Fibroblast of lung (primary cell): Measurements from ENCODE around the gene ZSCAN25. TPM values are rescaled to one million over a fixed set of nuclear protein-coding genes. Genes with fewer than 3 reads are reported as not detected.

ENCODE experiments used
- DNase-seq, 2 donors: peaks; one replicate each; pipeline versions ENCODE4 v3.0.0 to v3.0.0-alpha.2; 2010; ENCODE audit warnings: low read depth in 2 of 2
- H2AFZ ChIP-seq: 2 replicates; pipeline ENCODE4 v1.5.1; 2012; ENCODE audit warnings: low read length, control low read depth, inconsistent platforms
- H3K27ac ChIP-seq: 2 replicates; pipeline ENCODE4 v1.5.1; 2011; ENCODE audit warnings: low read length, control low read depth; ENCODE audit not compliant: insufficient read depth
- H3K27me3 ChIP-seq: 2 replicates; pipeline ENCODE4 v1.5.1; 2011; ENCODE audit warnings: mild to moderate bottlenecking, low read length; ENCODE audit not compliant: control insufficient read depth, insufficient read depth
- H3K36me3 ChIP-seq: 2 replicates; pipeline ENCODE4 v1.5.1; 2011; ENCODE audit warnings: low read length; ENCODE audit not compliant: control insufficient read depth, insufficient read depth
- H3K4me1 ChIP-seq: 2 replicates; pipeline ENCODE4 v1.5.1; 2011; ENCODE audit warnings: low read length; ENCODE audit not compliant: control insufficient read depth, insufficient read depth; ENCODE audit errors: extremely low read depth
- H3K4me2 ChIP-seq: 2 replicates; pipeline ENCODE4 v1.5.1; 2011; ENCODE audit warnings: low read length, control low read depth; ENCODE audit not compliant: insufficient read depth; ENCODE audit errors: extremely low read depth
- H3K4me3 ChIP-seq, 4 experiments: fragments of 200-600 bp in 1 of 4; sonication (generic) in 1 of 4; replicated peaks in 1 of 4; 2 replicates each; pipeline ENCODE4 v1.5.1; 2011 to 2016; ENCODE audit warnings: low read length in 4 of 4, low read depth in 3 of 4, mild to moderate bottlenecking in 3 of 4, control low read depth in 2 of 4, inconsistent platforms in 1 of 4, mixed read lengths in 1 of 4; ENCODE audit not compliant: insufficient read depth in 1 of 4; ENCODE audit errors: control extremely low read depth in 1 of 4
- H3K79me2 ChIP-seq: 2 replicates; pipeline ENCODE4 v1.5.1; 2012; ENCODE audit warnings: mild to moderate bottlenecking, low read length, inconsistent platforms; ENCODE audit not compliant: control insufficient read depth, insufficient read depth
- H3K9ac ChIP-seq: 2 replicates; pipeline ENCODE4 v1.5.1; 2011; ENCODE audit warnings: mild to moderate bottlenecking, low read length, control low read depth; ENCODE audit not compliant: insufficient read depth
- H3K9me3 ChIP-seq: 2 replicates; pipeline ENCODE4 v1.5.1; 2012; ENCODE audit warnings: low read depth, low read length; ENCODE audit not compliant: control insufficient read depth, insufficient read depth
- H4K20me1 ChIP-seq: 2 replicates; pipeline ENCODE4 v1.5.1; 2011; ENCODE audit warnings: low read length; ENCODE audit not compliant: control insufficient read depth, insufficient read depth; ENCODE audit errors: extremely low read depth
- EZH2 ChIP-seq: IDR thresholded peaks from 2 replicates; pipeline ENCODE4 v1.5.1; 2012; ENCODE audit warnings: low read length, control low read depth, mild to moderate bottlenecking; ENCODE audit errors: missing control alignments
- polyA plus RNA-seq, 2 donors: library from polyadenylated mRNA; depleted of rRNA in 1 of 2; stranded (reverse) in 1 of 2; unstranded in 1 of 2; fragments of >200 nt; gene quantifications; 2 replicates each; pipeline ENCODE4 v1.2.1, GENCODE V29; 2011 to 2012; ENCODE audit warnings: missing spikeins in 1 of 2
- total RNA-seq: library from RNA; depleted of rRNA; stranded (reverse); fragments of >200 nt; gene quantifications from 2 replicates; pipeline ENCODE4 v1.2.1, GENCODE V29; 2014
- TF ChIP-seq, protein P1 (sequence below), 2 donors: IDR thresholded peaks in 1 of 2; conservative IDR thresholded peaks in 1 of 2; 1 replicate in 1 of 2; 2 replicates in 1 of 2; pipeline ENCODE4 v1.5.1; 2011 to 2012; ENCODE audit warnings: low read length in 2 of 2, control low read depth in 1 of 2, inconsistent platforms in 1 of 2, low read depth in 1 of 2, mild to moderate bottlenecking in 1 of 2

Gene ZSCAN25
- total and polyA plus RNA-seq, 2 donors (not counting 1 experiment from before 2014, with no cell fraction given) = 5.4 to 10.2 TPM

DNA sequence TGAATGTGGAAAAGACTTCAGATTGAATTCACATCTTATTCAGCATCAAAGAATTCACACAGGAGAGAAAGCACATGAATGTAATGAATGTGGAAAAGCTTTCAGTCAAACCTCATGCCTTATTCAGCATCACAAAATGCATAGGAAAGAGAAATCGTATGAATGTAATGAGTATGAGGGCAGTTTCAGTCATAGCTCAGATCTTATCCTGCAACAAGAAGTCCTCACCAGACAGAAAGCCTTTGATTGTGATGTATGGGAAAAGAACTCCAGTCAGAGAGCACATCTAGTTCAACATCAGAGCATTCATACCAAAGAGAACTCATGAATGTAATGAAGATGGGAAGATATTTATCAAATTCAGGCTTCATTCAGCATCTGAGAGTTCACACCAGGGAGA lies 43.5 kb upstream of the ZSCAN25 start:
- no peaks in the 10 kb centered on the region for H4K20me1 ChIP-seq
- no peak overlapping the region for H2AFZ ChIP-seq
- H3K27ac ChIP-seq = no peak overlapping the region
- TF ChIP-seq, protein P1, sequence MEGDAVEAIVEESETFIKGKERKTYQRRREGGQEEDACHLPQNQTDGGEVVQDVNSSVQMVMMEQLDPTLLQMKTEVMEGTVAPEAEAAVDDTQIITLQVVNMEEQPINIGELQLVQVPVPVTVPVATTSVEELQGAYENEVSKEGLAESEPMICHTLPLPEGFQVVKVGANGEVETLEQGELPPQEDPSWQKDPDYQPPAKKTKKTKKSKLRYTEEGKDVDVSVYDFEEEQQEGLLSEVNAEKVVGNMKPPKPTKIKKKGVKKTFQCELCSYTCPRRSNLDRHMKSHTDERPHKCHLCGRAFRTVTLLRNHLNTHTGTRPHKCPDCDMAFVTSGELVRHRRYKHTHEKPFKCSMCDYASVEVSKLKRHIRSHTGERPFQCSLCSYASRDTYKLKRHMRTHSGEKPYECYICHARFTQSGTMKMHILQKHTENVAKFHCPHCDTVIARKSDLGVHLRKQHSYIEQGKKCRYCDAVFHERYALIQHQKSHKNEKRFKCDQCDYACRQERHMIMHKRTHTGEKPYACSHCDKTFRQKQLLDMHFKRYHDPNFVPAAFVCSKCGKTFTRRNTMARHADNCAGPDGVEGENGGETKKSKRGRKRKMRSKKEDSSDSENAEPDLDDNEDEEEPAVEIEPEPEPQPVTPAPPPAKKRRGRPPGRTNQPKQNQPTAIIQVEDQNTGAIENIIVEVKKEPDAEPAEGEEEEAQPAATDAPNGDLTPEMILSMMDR (conservative IDR thresholded peaks at IDR 0.05 in 1 of 2, IDR thresholded peaks at IDR 0.05 in 1 of 2; ENCODE audit: low read depth in 1 of 2, low read length in 2 of 2) = no peak
- no peak for TF ChIP-seq EZH2
- H3K27me3 ChIP-seq = no peaks in the 10 kb centered on the region
- peaks cover 3% of the 10 kb centered on the region for H3K79me2 ChIP-seq
- no peak overlapping the region for H3K4me3 ChIP-seq
- no peak overlapping the region for H3K9ac ChIP-seq
- no peak for DNase-seq
- H3K4me1 ChIP-seq = no peaks in the 10 kb centered on the region
- peaks cover 14% of the 10 kb centered on the region for H3K36me3 ChIP-seq
- H3K9me3 ChIP-seq = no peaks in the 10 kb centered on the region
- H3K4me2 ChIP-seq = no peak overlapping the region

DNA sequence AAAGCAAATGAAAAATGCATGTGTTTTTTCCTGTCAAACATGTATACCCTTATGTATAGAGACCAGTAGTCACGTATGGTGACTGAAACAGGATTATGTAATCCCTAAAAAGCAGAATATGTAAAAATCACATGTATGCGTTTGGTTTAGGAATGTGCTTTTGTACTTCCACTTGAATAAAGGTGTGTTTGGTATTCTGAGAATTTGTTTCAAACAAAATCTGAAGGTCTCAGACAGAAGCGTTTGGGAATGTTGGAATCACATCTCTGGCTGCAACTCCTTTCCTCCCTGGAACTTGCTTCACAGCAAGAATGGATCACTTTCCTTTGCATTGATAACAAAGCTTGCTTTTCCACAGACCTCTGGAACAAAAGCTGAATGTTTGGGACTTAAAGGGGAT lies 40.5 kb upstream of the ZSCAN25 start:
- no peaks in the 10 kb centered on the region for H3K9me3 ChIP-seq
- H4K20me1 ChIP-seq = no peaks in the 10 kb centered on the region
- H2AFZ ChIP-seq = no peak overlapping the region
- no peak overlapping the region for H3K4me3 ChIP-seq
- TF ChIP-seq, protein P1 (conservative IDR thresholded peaks at IDR 0.05 in 1 of 2, IDR thresholded peaks at IDR 0.05 in 1 of 2; ENCODE audit: low read depth in 1 of 2, low read length in 2 of 2) = no peak
- no peak for TF ChIP-seq EZH2
- peaks cover 7% of the 10 kb centered on the region for H3K4me1 ChIP-seq
- no peak overlapping the region for H3K27ac ChIP-seq
- no peak overlapping the region for H3K9ac ChIP-seq
- no peaks in the 10 kb centered on the region for H3K79me2 ChIP-seq
- no peak overlapping the region for H3K4me2 ChIP-seq
- H3K36me3 ChIP-seq = peaks cover 9% of the 10 kb centered on the region
- no peak for DNase-seq
- no peaks in the 10 kb centered on the region for H3K27me3 ChIP-seq

GRCh38 chr7:99579281-99579955 lies 37.3 kb upstream of the ZSCAN25 start:
- peak in 1 of 2 donors; percentile 15 for DNase-seq
- no peak overlapping the region for H3K9ac ChIP-seq
- H3K9me3 ChIP-seq = no peaks in the 10 kb centered on the region
- H4K20me1 ChIP-seq = no peaks in the 10 kb centered on the region
- H2AFZ ChIP-seq = peak overlapping the region; percentile 97
- H3K27ac ChIP-seq = no peak overlapping the region
- peak overlapping the region; percentile 95 for H3K4me2 ChIP-seq
- H3K79me2 ChIP-seq = no peaks in the 10 kb centered on the region
- no peaks in the 10 kb centered on the region for H3K27me3 ChIP-seq
- H3K36me3 ChIP-seq = no peaks in the 10 kb centered on the region
- TF ChIP-seq, protein P1 (conservative IDR thresholded peaks at IDR 0.05 in 1 of 2, IDR thresholded peaks at IDR 0.05 in 1 of 2; ENCODE audit: low read depth in 1 of 2, low read length in 2 of 2) = no peak
- TF ChIP-seq EZH2 = no peak
- peaks cover 7% of the 10 kb centered on the region for H3K4me1 ChIP-seq
- H3K4me3 ChIP-seq = peak overlapping the region; percentile 58 to 73 (median 64)
